HepG2 (cell line): ENCODE data around the gene CHID1. TPM values are rescaled to one million over a fixed set of nuclear protein-coding genes. Genes with fewer than 3 reads are reported as not detected.

Source experiments
- AGO1 ChIP-seq: fragments of 200-400 bp; formaldehyde crosslinking; IDR thresholded peaks from 2 replicates; pipeline ENCODE4 v1.6.1; 2017; ENCODE audit warnings: mild to moderate bottlenecking, low read depth, low read length, moderate library complexity; ENCODE audit not compliant: poor library complexity, severe bottlenecking
- DNMT3B ChIP-seq: conservative IDR thresholded peaks from 2 replicates; pipeline ENCODE4 v1.6.1; 2016; ENCODE audit warnings: missing biosample characterization, control low read depth
- FOXP4 ChIP-seq: sonication (generic); formaldehyde crosslinking; IDR thresholded peaks from 2 replicates; pipeline ENCODE4 v1.4.0; 2020; ENCODE audit warnings: missing genetic modification reagents
- GATAD1 ChIP-seq: IDR thresholded peaks from 2 replicates; pipeline ENCODE4 v1.6.1; 2016; ENCODE audit warnings: missing genetic modification reagents, missing compliant biosample characterization
- HMG20B ChIP-seq: conservative IDR thresholded peaks from 2 replicates; pipeline ENCODE4 v1.6.1; 2016; ENCODE audit warnings: missing genetic modification reagents, missing compliant biosample characterization
- MXI1 ChIP-seq: IDR thresholded peaks from 3 replicates; pipeline ENCODE4 v1.6.1; 2012; ENCODE audit warnings: low read depth, low read length, inconsistent platforms, borderline replicate concordance
- NFIB ChIP-seq: sonication (generic); formaldehyde crosslinking; IDR thresholded peaks from 2 replicates; pipeline ENCODE4 v1.9.0; 2021; ENCODE audit warnings: missing genetic modification reagents, mild to moderate bottlenecking, borderline replicate concordance
- SAP130 ChIP-seq: IDR thresholded peaks from 2 replicates; pipeline ENCODE4 v1.6.1; 2016; ENCODE audit warnings: low read depth
- SP5 ChIP-seq: IDR thresholded peaks from 2 replicates; pipeline ENCODE4 v1.6.1; 2016; ENCODE audit warnings: low read depth, borderline replicate concordance
- TEAD3 ChIP-seq: optimal IDR thresholded peaks from 2 replicates; pipeline ENCODE3; 2016; ENCODE audit warnings: borderline replicate concordance
- ZBTB49 ChIP-seq: sonication (generic); formaldehyde crosslinking; IDR thresholded peaks from 2 replicates; pipeline ENCODE4 v1.4.0; 2020; ENCODE audit warnings: missing genetic modification reagents, borderline replicate concordance
- ZNF337 ChIP-seq: sonication (generic); formaldehyde crosslinking; IDR thresholded peaks from 2 replicates; pipeline ENCODE4 v1.5.1; 2020; ENCODE audit warnings: missing genetic modification reagents, low read depth, mild to moderate bottlenecking, borderline replicate concordance
- ZNF44 ChIP-seq: sonication (generic); formaldehyde crosslinking; IDR thresholded peaks from 2 replicates; pipeline ENCODE4 v1.5.1; 2020; ENCODE audit warnings: mild to moderate bottlenecking, missing genetic modification reagents
- ZNF556 ChIP-seq: sonication (generic); formaldehyde crosslinking; IDR thresholded peaks from 2 replicates; pipeline ENCODE4 v1.4.0; 2020; ENCODE audit warnings: mild to moderate bottlenecking, missing genetic modification reagents, borderline replicate concordance
- ZNF557 ChIP-seq: sonication (generic); formaldehyde crosslinking; IDR thresholded peaks from 2 replicates; pipeline ENCODE4 v1.4.0; 2020; ENCODE audit warnings: missing genetic modification reagents
- ZNF576 ChIP-seq: sonication (generic); formaldehyde crosslinking; IDR thresholded peaks from 2 replicates; pipeline ENCODE4 v1.4.0; 2020; ENCODE audit warnings: mild to moderate bottlenecking, missing genetic modification reagents
- ZNF747 ChIP-seq: sonication (generic); formaldehyde crosslinking; IDR thresholded peaks from 2 replicates; pipeline ENCODE4 v1.8.1; 2023; ENCODE audit warnings: missing genetic modification reagents, mild to moderate bottlenecking, borderline replicate concordance
- ZNF775 ChIP-seq: sonication (generic); formaldehyde crosslinking; IDR thresholded peaks from 2 replicates; pipeline ENCODE4 v1.4.0; 2020; ENCODE audit warnings: missing genetic modification reagents, mild to moderate bottlenecking, moderate library complexity, borderline replicate concordance
- polyA plus RNA-seq, 8 experiments: library from polyadenylated mRNA; depleted of rRNA in 3 of 8; stranded (reverse) in 7 of 8; unstranded in 1 of 8; fragments of >200 nt; fragmentation: Illumina TruSeq in 4 of 8; extraction: Trizol in 4 of 8; gene quantifications; 2 replicates each; pipeline versions ENCODE4 v1.2.1 to v1.2.3, GENCODE V29; 2011 to 2016; ENCODE audit warnings: low read depth in 4 of 8, missing spikeins in 1 of 8, mixed read lengths in 1 of 8; ENCODE audit not compliant: insufficient read depth in 1 of 8
- total RNA-seq, 5 experiments: library from RNA; depleted of rRNA; stranded (reverse); fragments of >200 nt; fragmentation: Illumina TruSeq; extraction: Trizol; gene quantifications; 2 replicates each; pipeline ENCODE4 v1.2.3, GENCODE V29; 2016; ENCODE audit warnings: low read depth in 1 of 5
- TF ChIP-seq, protein P1 (sequence below): sonication (generic); formaldehyde crosslinking; IDR thresholded peaks from 2 replicates; pipeline ENCODE4 v1.8.1; 2023; ENCODE audit warnings: mild to moderate bottlenecking, moderate library complexity, missing genetic modification reagents
- TF ChIP-seq, protein P2 (sequence below): sonication (generic); formaldehyde crosslinking; IDR thresholded peaks from 2 replicates; pipeline ENCODE4 v1.5.0; 2020; ENCODE audit warnings: missing genetic modification reagents, mild to moderate bottlenecking, borderline replicate concordance
- TF ChIP-seq, protein P3 (sequence below): sonication (generic); formaldehyde crosslinking; IDR thresholded peaks from 2 replicates; pipeline ENCODE4 v1.5.1; 2020; ENCODE audit warnings: missing genetic modification reagents, mild to moderate bottlenecking, borderline replicate concordance

Gene CHID1
- total and polyA plus RNA-seq, 2 of the 13 experiments (the other 11 are each of a cell fraction or from before 2014, with no cell fraction given), result 65.1 to 93.6 TPM

DNA sequence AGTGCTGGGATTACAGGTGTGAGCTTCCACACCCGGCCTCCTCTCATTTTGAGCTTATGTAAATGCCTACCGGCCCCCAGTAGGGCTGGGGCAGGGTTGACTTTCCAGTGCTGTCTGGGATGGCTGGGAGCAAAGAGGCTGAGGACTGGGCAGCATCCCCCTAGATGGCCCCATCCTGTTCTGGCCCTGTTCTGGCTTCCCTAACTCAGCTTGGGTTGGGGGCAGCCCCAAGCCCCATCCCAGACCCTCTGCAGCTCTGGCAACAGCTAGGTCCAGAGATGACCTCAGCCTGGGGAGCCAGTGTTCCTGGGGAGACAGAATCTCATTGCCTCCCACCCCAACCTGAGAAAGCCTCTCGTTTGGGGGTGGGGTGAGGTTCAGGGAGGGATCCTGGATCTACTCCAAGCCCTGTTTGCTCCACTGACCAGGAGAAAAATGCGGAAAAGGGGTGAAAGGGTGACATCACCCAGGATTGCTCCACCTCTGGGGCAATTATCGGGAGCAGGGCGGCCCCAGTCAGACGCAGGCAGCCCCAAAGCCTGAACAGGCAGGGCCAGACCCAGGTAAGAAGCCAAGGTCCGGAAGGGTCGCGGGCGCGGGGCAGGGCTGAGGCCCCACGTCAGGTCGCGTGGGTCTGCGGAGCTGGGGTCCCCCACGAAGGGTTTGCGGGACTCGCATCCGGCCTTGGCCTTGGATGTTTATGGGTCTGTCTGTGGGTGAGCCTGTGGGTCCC lies 92.0 kb downstream of the CHID1 start, which contains the start of gene PNPLA2 (continued):
- peak; percentile 29; the same call in 1 of the 2 replicates for TF ChIP-seq FOXP4
- TF ChIP-seq, protein P1, sequence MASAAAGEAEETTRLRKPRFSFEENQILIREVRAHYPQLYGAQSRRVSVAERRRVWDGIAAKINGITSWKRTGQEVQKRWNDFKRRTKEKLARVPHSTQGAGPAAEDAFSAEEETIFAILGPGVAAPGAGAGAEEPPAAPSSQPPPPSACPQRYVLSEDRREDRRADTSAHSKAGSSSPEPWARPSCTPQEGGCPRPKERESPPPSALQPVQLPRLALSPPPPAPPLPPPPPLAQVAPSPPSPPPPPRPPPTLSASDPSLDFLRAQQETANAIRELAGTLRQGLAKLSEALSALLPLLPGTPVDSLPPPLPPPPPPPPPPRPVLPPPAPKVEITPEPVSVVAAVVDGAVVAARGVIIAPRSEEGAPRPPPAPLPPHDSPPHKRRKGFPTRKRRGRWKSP, result no peak
- TF ChIP-seq ZNF576, result no peak
- no peak for TF ChIP-seq ZNF557 (CRISPR knock-in tag)
- no peak for TF ChIP-seq ZNF747 (CRISPR knock-in tag)
- TF ChIP-seq TEAD3 (CRISPR knock-in tag), result peak; percentile 62
- no peak for TF ChIP-seq AGO1
- TF ChIP-seq SAP130 (CRISPR knock-in tag), result peak; percentile 52
- 0 out of 2 replicates have a peak, but pooled peaks have one; percentile 49 for TF ChIP-seq SP5
- TF ChIP-seq ZBTB49 (CRISPR knock-in tag), result no peak
- no peak for TF ChIP-seq ZNF556 (CRISPR knock-in tag)
- no peak for TF ChIP-seq DNMT3B
- TF ChIP-seq, protein P2, sequence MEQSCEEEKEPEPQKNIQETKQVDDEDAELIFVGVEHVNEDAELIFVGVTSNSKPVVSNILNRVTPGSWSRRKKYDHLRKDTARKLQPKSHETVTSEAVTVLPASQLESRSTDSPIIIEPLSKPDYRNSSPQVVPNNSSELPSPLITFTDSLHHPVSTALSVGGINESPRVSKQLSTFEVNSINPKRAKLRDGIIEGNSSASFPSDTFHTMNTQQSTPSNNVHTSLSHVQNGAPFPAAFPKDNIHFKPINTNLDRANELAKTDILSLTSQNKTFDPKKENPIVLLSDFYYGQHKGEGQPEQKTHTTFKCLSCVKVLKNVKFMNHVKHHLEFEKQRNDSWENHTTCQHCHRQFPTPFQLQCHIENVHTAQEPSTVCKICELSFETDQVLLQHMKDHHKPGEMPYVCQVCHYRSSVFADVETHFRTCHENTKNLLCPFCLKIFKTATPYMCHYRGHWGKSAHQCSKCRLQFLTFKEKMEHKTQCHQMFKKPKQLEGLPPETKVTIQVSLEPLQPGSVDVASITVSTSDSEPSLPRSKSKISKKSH (CRISPR knock-in tag), result peak; percentile 34; the same call in 1 of the 2 replicates
- no peak for TF ChIP-seq HMG20B
- no peak for TF ChIP-seq ZNF44 (CRISPR knock-in tag)
- no peak for TF ChIP-seq ZNF775 (CRISPR knock-in tag)
- no peak for TF ChIP-seq ZNF337 (CRISPR knock-in tag)
- no peak for TF ChIP-seq NFIB (CRISPR knock-in tag)
- TF ChIP-seq GATAD1, result 0 out of 2 replicates have a peak, but pooled peaks have one; percentile 13
- TF ChIP-seq, protein P3, sequence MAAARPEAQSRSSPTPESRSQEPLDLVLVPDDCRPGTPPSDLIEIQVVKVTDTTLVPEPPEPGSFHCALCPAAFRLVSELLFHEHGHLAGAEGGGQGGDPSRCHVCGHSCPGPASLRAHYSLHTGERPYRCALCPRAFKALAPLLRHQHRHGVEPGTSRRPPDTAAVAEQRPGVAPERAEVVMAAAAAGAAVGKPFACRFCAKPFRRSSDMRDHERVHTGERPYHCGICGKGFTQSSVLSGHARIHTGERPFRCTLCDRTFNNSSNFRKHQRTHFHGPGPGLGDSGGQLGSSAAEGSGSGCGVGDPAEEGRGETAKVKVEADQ, result no peak
- no peak for TF ChIP-seq MXI1
